Measurements from ENCODE around the gene TCEANC2.

The TCEANC2 gene

DNA sequence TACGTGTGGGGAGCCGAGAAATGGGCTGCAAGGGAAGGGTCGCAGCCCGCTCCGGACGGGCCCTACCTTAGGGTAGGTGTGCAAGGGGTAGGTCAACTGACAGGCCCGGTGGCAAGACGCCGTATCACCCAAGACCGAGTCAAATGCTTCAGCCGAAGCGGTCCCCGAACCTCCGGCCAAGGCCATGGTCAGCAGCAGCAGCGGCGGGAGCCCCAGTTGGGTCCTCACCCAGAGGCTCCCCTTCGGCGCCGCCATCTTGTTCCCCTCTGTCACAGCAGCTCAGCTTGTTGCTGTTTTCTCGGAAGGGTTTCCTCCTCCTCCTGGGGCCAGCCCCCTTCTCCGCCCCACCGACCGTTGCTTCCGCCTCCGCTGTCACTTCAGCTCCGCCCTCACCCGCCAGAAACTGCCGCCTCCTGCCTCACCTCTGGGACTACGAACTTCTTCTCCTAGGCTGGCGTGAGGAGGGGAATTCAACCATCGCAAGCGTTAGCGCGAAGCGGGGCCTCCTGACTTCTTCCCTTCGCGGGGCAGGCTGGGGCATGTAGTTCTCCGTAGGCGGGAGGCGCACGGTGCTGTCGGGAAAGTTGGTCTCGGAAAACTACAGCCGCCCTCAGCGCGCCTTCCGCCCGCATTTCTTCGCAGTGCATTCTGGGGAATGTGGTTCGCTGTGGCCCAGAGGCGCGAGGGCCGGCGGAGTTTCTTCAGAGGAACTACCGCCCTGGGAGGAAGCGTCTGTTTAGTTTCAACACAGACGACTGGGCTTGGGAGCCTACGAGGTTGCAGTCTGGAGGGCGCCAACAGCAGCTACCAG is at the start of gene TCEANC2, which contains the start of gene TMEM59:
Gene TCEANC2, plus strand, starts transcription at position 675 of the 811 bp plus-strand sequence. CDS start 815 bp downstream, outside the sequence.
Gene TMEM59, minus strand, starts transcription at position 271 of the 811 bp plus-strand sequence. Its CDS starts 16 bp downstream, at position 255.
- TF ChIP-seq CEBPB (IDR thresholded peaks at IDR 0.05) (no peak), NFIC (IDR thresholded peaks at IDR 0.05) (no peak), ZBTB7A (IDR thresholded peaks at IDR 0.05; ENCODE audit: low read depth) (no peak; the same call in 1 of the 2 replicates), TEAD4 (IDR thresholded peaks at IDR 0.05) (peak; percentile 69), TAF1 (IDR thresholded peaks at IDR 0.05; ENCODE audit: low read depth) (peak; percentile 33; the same call in 1 of the 2 replicates), RAD21 (IDR thresholded peaks at IDR 0.05; ENCODE audit: low read depth) (no peak), CREB1 (IDR thresholded peaks at IDR 0.05; ENCODE audit: low read depth) (peak; percentile 75), YY1 (IDR thresholded peaks at IDR 0.05; ENCODE audit: low read depth) (peak; percentile 90), TCF12 (IDR thresholded peaks at IDR 0.05; ENCODE audit: low read depth) (no peak; the same call in 1 of the 2 replicates), FOXM1 (IDR thresholded peaks at IDR 0.05; ENCODE audit: borderline replicate concordance, low read depth) (peak; percentile 41; the same call in 1 of the 2 replicates), EP300 (IDR thresholded peaks at IDR 0.05; ENCODE audit: borderline replicate concordance) (no peak; the same call in 1 of the 2 replicates), EGR1 (IDR thresholded peaks at IDR 0.05) (no peak)
- TF ChIP-seq, protein P1, sequence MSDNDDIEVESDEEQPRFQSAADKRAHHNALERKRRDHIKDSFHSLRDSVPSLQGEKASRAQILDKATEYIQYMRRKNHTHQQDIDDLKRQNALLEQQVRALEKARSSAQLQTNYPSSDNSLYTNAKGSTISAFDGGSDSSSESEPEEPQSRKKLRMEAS (IDR thresholded peaks at IDR 0.05) = peak; percentile 76
- TF ChIP-seq, protein P2, sequence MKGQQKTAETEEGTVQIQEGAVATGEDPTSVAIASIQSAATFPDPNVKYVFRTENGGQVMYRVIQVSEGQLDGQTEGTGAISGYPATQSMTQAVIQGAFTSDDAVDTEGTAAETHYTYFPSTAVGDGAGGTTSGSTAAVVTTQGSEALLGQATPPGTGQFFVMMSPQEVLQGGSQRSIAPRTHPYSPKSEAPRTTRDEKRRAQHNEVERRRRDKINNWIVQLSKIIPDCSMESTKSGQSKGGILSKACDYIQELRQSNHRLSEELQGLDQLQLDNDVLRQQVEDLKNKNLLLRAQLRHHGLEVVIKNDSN (IDR thresholded peaks at IDR 0.05) = peak; percentile 85
- TF ChIP-seq, protein P3, sequence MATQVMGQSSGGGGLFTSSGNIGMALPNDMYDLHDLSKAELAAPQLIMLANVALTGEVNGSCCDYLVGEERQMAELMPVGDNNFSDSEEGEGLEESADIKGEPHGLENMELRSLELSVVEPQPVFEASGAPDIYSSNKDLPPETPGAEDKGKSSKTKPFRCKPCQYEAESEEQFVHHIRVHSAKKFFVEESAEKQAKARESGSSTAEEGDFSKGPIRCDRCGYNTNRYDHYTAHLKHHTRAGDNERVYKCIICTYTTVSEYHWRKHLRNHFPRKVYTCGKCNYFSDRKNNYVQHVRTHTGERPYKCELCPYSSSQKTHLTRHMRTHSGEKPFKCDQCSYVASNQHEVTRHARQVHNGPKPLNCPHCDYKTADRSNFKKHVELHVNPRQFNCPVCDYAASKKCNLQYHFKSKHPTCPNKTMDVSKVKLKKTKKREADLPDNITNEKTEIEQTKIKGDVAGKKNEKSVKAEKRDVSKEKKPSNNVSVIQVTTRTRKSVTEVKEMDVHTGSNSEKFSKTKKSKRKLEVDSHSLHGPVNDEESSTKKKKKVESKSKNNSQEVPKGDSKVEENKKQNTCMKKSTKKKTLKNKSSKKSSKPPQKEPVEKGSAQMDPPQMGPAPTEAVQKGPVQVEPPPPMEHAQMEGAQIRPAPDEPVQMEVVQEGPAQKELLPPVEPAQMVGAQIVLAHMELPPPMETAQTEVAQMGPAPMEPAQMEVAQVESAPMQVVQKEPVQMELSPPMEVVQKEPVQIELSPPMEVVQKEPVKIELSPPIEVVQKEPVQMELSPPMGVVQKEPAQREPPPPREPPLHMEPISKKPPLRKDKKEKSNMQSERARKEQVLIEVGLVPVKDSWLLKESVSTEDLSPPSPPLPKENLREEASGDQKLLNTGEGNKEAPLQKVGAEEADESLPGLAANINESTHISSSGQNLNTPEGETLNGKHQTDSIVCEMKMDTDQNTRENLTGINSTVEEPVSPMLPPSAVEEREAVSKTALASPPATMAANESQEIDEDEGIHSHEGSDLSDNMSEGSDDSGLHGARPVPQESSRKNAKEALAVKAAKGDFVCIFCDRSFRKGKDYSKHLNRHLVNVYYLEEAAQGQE (IDR thresholded peaks at IDR 0.05; ENCODE audit: low read depth) = no peak

DNA sequence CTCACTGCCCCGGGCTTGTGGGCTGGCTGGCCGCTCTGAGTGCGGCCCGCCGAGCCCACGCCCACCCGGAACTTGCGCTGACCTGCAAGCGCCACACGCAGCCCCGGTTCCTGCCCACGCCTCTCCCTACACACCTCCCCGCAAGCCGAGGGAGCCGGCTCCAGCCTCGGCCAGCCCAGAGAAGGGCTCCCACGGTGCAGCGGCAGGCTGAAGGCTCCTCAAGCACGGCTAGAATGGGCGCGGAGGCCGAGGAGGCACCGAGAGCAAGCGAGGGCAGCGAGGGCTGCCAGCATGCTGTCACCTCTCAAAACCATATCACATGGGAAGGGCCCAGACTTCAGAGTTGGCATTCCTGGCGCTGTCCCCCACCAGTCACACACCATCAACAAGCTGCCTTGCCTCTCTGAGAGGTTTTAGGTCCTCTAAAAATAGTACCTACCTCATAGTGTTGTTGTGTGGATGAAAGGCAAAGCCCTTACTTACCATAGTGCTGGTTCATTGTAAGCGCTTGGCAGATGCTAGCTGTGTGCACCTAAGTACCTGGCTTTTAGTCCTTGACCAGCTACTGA is 48.8 kb upstream of the TCEANC2 start:
- no peak for TF ChIP-seq CEBPB (IDR thresholded peaks at IDR 0.05)
- no peak for TF ChIP-seq TAF1 (IDR thresholded peaks at IDR 0.05; ENCODE audit: low read depth)
- no peak for TF ChIP-seq YY1 (IDR thresholded peaks at IDR 0.05; ENCODE audit: low read depth)
- no peak for TF ChIP-seq FOXM1 (IDR thresholded peaks at IDR 0.05; ENCODE audit: borderline replicate concordance, low read depth)
- no peak for TF ChIP-seq EP300 (IDR thresholded peaks at IDR 0.05; ENCODE audit: borderline replicate concordance)
- TF ChIP-seq TEAD4 (IDR thresholded peaks at IDR 0.05) = no peak
- TF ChIP-seq, protein P1 (IDR thresholded peaks at IDR 0.05) = no peak
- TF ChIP-seq CREB1 (IDR thresholded peaks at IDR 0.05; ENCODE audit: low read depth) = no peak
- no peak for TF ChIP-seq ZBTB7A (IDR thresholded peaks at IDR 0.05; ENCODE audit: low read depth)
- TF ChIP-seq, protein P2 (IDR thresholded peaks at IDR 0.05) = no peak
- TF ChIP-seq NFIC (IDR thresholded peaks at IDR 0.05) = no peak
- TF ChIP-seq TCF12 (IDR thresholded peaks at IDR 0.05; ENCODE audit: low read depth) = no peak
- TF ChIP-seq EGR1 (IDR thresholded peaks at IDR 0.05) = no peak
- TF ChIP-seq RAD21 (IDR thresholded peaks at IDR 0.05; ENCODE audit: low read depth) = no peak
- TF ChIP-seq, protein P3 (IDR thresholded peaks at IDR 0.05; ENCODE audit: low read depth) = no peak

DNA sequence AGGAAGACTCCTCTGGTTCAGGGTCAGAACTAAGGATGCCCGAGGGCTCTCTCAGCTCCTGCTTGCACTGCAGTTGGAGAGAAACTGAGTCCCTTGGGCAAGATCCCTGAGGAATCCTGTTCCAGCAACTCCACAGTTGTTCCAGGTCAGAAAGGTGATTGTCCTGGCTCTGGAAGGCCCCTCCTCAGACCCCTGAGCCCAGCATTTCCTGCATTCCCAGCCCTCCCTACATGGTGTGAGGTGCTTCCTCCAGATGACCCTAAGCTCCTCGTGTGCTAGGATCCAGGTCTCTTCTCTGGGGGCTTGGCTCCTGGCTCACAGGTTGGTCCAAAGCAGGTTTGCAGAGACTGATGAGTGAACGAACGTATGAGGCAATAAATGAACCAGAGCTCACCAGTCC is 46.9 kb upstream of the TCEANC2 start:
- TF ChIP-seq NFIC (IDR thresholded peaks at IDR 0.05) = no peak
- no peak for TF ChIP-seq FOXM1 (IDR thresholded peaks at IDR 0.05; ENCODE audit: borderline replicate concordance, low read depth)
- no peak for TF ChIP-seq EP300 (IDR thresholded peaks at IDR 0.05; ENCODE audit: borderline replicate concordance)
- no peak for TF ChIP-seq ZBTB7A (IDR thresholded peaks at IDR 0.05; ENCODE audit: low read depth)
- TF ChIP-seq, protein P1 (IDR thresholded peaks at IDR 0.05) = no peak
- no peak for TF ChIP-seq EGR1 (IDR thresholded peaks at IDR 0.05)
- TF ChIP-seq TCF12 (IDR thresholded peaks at IDR 0.05; ENCODE audit: low read depth) = no peak
- TF ChIP-seq RAD21 (IDR thresholded peaks at IDR 0.05; ENCODE audit: low read depth) = no peak

DNA sequence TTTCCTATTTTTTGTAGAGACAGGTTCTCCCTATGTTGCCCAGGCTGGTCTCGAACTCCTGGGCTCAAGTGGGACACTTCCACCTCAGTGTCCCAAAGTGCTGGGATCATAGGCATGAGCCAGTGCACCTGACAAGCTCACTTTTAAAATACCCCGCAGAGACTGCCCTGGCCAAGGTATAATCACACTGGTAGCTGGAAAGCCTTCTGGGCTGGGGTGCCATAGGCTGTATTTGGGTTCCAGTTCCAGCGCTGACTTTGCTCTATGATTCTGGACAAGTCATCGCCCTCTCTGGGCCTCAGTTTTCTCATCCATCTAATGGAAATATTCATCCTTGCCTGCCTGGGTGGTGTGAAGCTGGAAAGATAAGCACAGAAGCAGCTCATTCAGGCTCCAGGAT is 45.8 kb upstream of the TCEANC2 start:
- TF ChIP-seq EGR1 (IDR thresholded peaks at IDR 0.05) (no peak), ZBTB7A (IDR thresholded peaks at IDR 0.05; ENCODE audit: low read depth) (no peak), CREB1 (IDR thresholded peaks at IDR 0.05; ENCODE audit: low read depth) (no peak), TEAD4 (IDR thresholded peaks at IDR 0.05) (no peak), TCF12 (IDR thresholded peaks at IDR 0.05; ENCODE audit: low read depth) (no peak)
- TF ChIP-seq, protein P1 (IDR thresholded peaks at IDR 0.05) = no peak
- TF ChIP-seq, protein P3 (IDR thresholded peaks at IDR 0.05; ENCODE audit: low read depth) = no peak

Measured in Ishikawa (cell line).